Mesenteric fat pad (tissue), 1 donor: ENCODE data around the gene KSR1. TPM values are rescaled to one million over a fixed set of nuclear protein-coding genes. Genes with fewer than 3 reads are reported as not detected.

Experiments used
- DNase-seq: peaks from one replicate; pipeline ENCODE4 v3.0.0-alpha.2; 2020; ENCODE audit warnings: low spot score
- total RNA-seq: library from RNA; stranded (reverse); fragmentation: NEBNext Ultra II Directional; extraction: Animal tissue kit (Norgen Biotek cat#: 25700); gene quantifications from one replicate; pipeline ENCODE4 v1.2.1, GENCODE V29; 2021
- donor health status: DM: yes; HTN: yes; CAD: no.

KSR1 gene
- total RNA-seq, 1 donor from 2014 or later, result 38.9 TPM

GRCh38 chr17:27532269-27533263, 76.3 kb downstream of the KSR1 start:
- peak; percentile 88 for DNase-seq

- peak; percentile 22 for DNase-seq
Measured at GRCh38 chr17:27533874-27534815, 77.9 kb downstream of the KSR1 start.

- peak; percentile 18 for DNase-seq
Measured at GRCh38 chr17:27535178-27535928, 79.1 kb downstream of the KSR1 start.

GRCh38 chr17:27535975-27536374, 79.7 kb downstream of the KSR1 start:
- DNase-seq, result peak; percentile 86

GRCh38 chr17:27536781-27537180, 80.5 kb downstream of the KSR1 start:
- DNase-seq, result peak; percentile 5

- no peak for DNase-seq
Measured at GRCh38 chr17:27538156-27538955, 82.1 kb downstream of the KSR1 start.

- no peak for DNase-seq
Measured at GRCh38 chr17:27539152-27539551, 82.9 kb downstream of the KSR1 start.

GRCh38 chr17:27539794-27540317, 83.6 kb downstream of the KSR1 start:
- DNase-seq, result no peak

- DNase-seq, result no peak
Measured at GRCh38 chr17:27540318-27541101, 84.3 kb downstream of the KSR1 start.

GRCh38 chr17:27541301-27542023, 85.2 kb downstream of the KSR1 start:
- DNase-seq, result no peak

GRCh38 chr17:27542841-27543463, 86.7 kb downstream of the KSR1 start:
- DNase-seq, result no peak

GRCh38 chr17:27543464-27543856, 87.2 kb downstream of the KSR1 start:
- no peak for DNase-seq

GRCh38 chr17:27543958-27544349, 87.7 kb downstream of the KSR1 start:
- no peak for DNase-seq

GRCh38 chr17:27544350-27545131, 88.3 kb downstream of the KSR1 start:
- DNase-seq, result no peak

- DNase-seq, result no peak
Measured at GRCh38 chr17:27545562-27546229, 89.4 kb downstream of the KSR1 start.

GRCh38 chr17:27546624-27547300, 90.5 kb downstream of the KSR1 start:
- no peak for DNase-seq
